Natural killer cell (primary cell): ENCODE data around the gene OPN5. TPM values are rescaled to one million over a fixed set of nuclear protein-coding genes. Genes with fewer than 3 reads are reported as not detected.

Source experiments
- ATAC-seq, 3 donors: fragments of 150-1000 bp in 2 of 3; fragments of 200-7000 bp in 1 of 3; cut with Tn5 transposase; 1 replicate in 1 of 3; 2 replicates in 2 of 3; pipeline ENCODE4 v1.10.0; 2021; ENCODE audit warnings: mild to moderate bottlenecking in 2 of 3, moderate library complexity in 2 of 3
- DNase-seq, 2 donors: peaks; one replicate each; pipeline versions ENCODE4 v3.0.0 to v3.0.0-alpha.2; 2013 to 2021; ENCODE audit warnings: mixed read lengths in 1 of 2
- H3K27ac ChIP-seq: one replicate; pipeline ENCODE4 v1.5.1; 2013; ENCODE audit warnings: mild to moderate bottlenecking, low read length
- H3K27me3 ChIP-seq: one replicate; pipeline ENCODE4 v1.6.1; 2013; ENCODE audit warnings: low read length; ENCODE audit not compliant: control insufficient read depth, insufficient read depth
- H3K36me3 ChIP-seq: one replicate; pipeline ENCODE4 v1.6.1; 2013; ENCODE audit warnings: low read length; ENCODE audit not compliant: control insufficient read depth, insufficient read depth
- H3K4me1 ChIP-seq: one replicate; pipeline ENCODE4 v1.6.1; 2013; ENCODE audit warnings: low read length; ENCODE audit not compliant: control insufficient read depth, insufficient read depth
- H3K4me3 ChIP-seq: one replicate; pipeline ENCODE4 v1.5.1; 2013; ENCODE audit warnings: low read length
- H3K9me3 ChIP-seq: one replicate; pipeline ENCODE4 v1.6.1; 2013; ENCODE audit warnings: low read length; ENCODE audit not compliant: control insufficient read depth, insufficient read depth
- H3K27ac Mint-ChIP-seq, 2 donors: one replicate each; pipeline ENCODE4 v1.8.0; 2022; ENCODE audit warnings: mild to moderate bottlenecking in 2 of 2, mixed read lengths in 2 of 2, moderate library complexity in 1 of 2
- H3K27me3 Mint-ChIP-seq, 2 donors: one replicate each; pipeline ENCODE4 v1.8.0; 2022; ENCODE audit warnings: low read depth in 2 of 2, mixed read lengths in 2 of 2
- H3K36me3 Mint-ChIP-seq: one replicate; pipeline ENCODE4 v1.8.0; 2022; ENCODE audit warnings: mixed read lengths
- H3K4me1 Mint-ChIP-seq, 2 donors: one replicate each; pipeline ENCODE4 v1.8.0; 2022; ENCODE audit warnings: mixed read lengths in 2 of 2
- H3K4me3 Mint-ChIP-seq: one replicate; pipeline ENCODE4 v1.8.0; 2022; ENCODE audit warnings: mild to moderate bottlenecking, moderate library complexity, mixed read lengths
- H3K9me3 Mint-ChIP-seq, 2 donors: one replicate each; pipeline ENCODE4 v1.8.0; 2022; ENCODE audit warnings: mixed read lengths in 2 of 2
- CTCF ChIP-seq: fragments of 200-600 bp; IDR thresholded peaks from one replicate; pipeline ENCODE4 v1.8.0; 2022; ENCODE audit warnings: antibody characterized with exemption
- WGBS: methylation state at CpG from one replicate; pipeline ENCODE4 v1.1.7; 2013; ENCODE audit warnings: missing lambda C conversion rate; ENCODE audit not compliant: insufficient coverage; 5-methylcytosine and 5-hydroxymethylcytosine counted together
- intact Hi-C: fragments of 100-400 bp; cut with micrococcal nuclease; formaldehyde crosslinking; loops from one replicate; pipeline ENCODE4 v1.14.2; 2022
- total RNA-seq, 4 donors: library from RNA; stranded (reverse); fragments of 120-200 nt in 1 of 4; gene quantifications; one replicate each; pipeline versions ENCODE4 v1.2.3 to v1.2.4, GENCODE V29; 2013 to 2022

Gene OPN5
- total RNA-seq, 3 donors from 2014 or later (not counting 1 experiment from before 2014, with no cell fraction given): not detected

- Mint-ChIP-seq H3K27ac (no peak overlapping the region), H3K9me3 (peaks cover 0 to 4% of the 10 kb centered on the region in 2 donors), H3K4me1 (no peaks in the 10 kb centered on the region), H3K27me3 (no peaks in the 10 kb centered on the region), H3K36me3 (no peaks in the 10 kb centered on the region), H3K4me3 (no peak overlapping the region)
- Histone ChIP-seq H3K9me3 (no peaks in the 10 kb centered on the region), H3K27ac (no peak overlapping the region), H3K36me3 (no peaks in the 10 kb centered on the region), H3K4me1 (no peaks in the 10 kb centered on the region), H3K27me3 (no peaks in the 10 kb centered on the region), H3K4me3 (no peak overlapping the region)
- DNase-seq (no peak), ATAC-seq (no peak)
- intact Hi-C loops: no loop called here
- no peak for TF ChIP-seq CTCF
- 86% methylated on average over 6 of the region's 6 CpGs for whole genome bisulfite sequencing
Observed at GRCh38 chr6:47852727-47853126, 70.9 kb downstream of the OPN5 start.

GRCh38 chr6:47853766-47854165, 71.9 kb downstream of the OPN5 start:
- Histone ChIP-seq H3K4me1 (no peaks in the 10 kb centered on the region), H3K9me3 (no peaks in the 10 kb centered on the region), H3K36me3 (no peaks in the 10 kb centered on the region), H3K27me3 (no peaks in the 10 kb centered on the region), H3K4me3 (no peak overlapping the region), H3K27ac (no peak overlapping the region)
- Mint-ChIP-seq H3K27ac (no peak overlapping the region), H3K9me3 (peaks cover 0 to 4% of the 10 kb centered on the region in 2 donors), H3K4me1 (no peaks in the 10 kb centered on the region), H3K36me3 (no peaks in the 10 kb centered on the region), H3K27me3 (no peaks in the 10 kb centered on the region), H3K4me3 (no peak overlapping the region)
- intact Hi-C loops: no loop called here
- WGBS: 88% methylated on average over 3 of the region's 3 CpGs
- DNase-seq: no peak
- TF ChIP-seq CTCF: no peak
- no peak for ATAC-seq

- intact Hi-C loops: no loop called here
- H3K27me3 ChIP-seq: no peaks in the 10 kb centered on the region
- WGBS: 53% methylated on average over 1 of the region's 1 CpG
- no peak for TF ChIP-seq CTCF
- DNase-seq (no peak), ATAC-seq (no peak)
- H3K27ac ChIP-seq: no peak overlapping the region
- no peaks in the 10 kb centered on the region for H3K36me3 ChIP-seq
- H3K9me3 ChIP-seq: no peaks in the 10 kb centered on the region
- Mint-ChIP-seq H3K27ac (no peak overlapping the region), H3K9me3 (peaks cover 0 to 2% of the 10 kb centered on the region in 2 donors), H3K4me1 (no peaks in the 10 kb centered on the region), H3K36me3 (no peaks in the 10 kb centered on the region), H3K27me3 (no peaks in the 10 kb centered on the region), H3K4me3 (no peak overlapping the region)
- H3K4me3 ChIP-seq: no peak overlapping the region
- H3K4me1 ChIP-seq: no peaks in the 10 kb centered on the region
Observed at GRCh38 chr6:47854971-47855370, 73.1 kb downstream of the OPN5 start.

- Histone ChIP-seq H3K4me1 (no peaks in the 10 kb centered on the region), H3K9me3 (no peaks in the 10 kb centered on the region), H3K27ac (no peak overlapping the region), H3K4me3 (no peak overlapping the region), H3K36me3 (no peaks in the 10 kb centered on the region), H3K27me3 (no peaks in the 10 kb centered on the region)
- Mint-ChIP-seq H3K27me3 (no peaks in the 10 kb centered on the region), H3K36me3 (no peaks in the 10 kb centered on the region), H3K27ac (no peak overlapping the region), H3K9me3 (peaks cover 0 to 2% of the 10 kb centered on the region in 2 donors), H3K4me1 (no peaks in the 10 kb centered on the region), H3K4me3 (no peak overlapping the region)
- DNase-seq (no peak), ATAC-seq (no peak)
- TF ChIP-seq CTCF: no peak
- intact Hi-C loops: no loop called here
- WGBS: 50% methylated on average over 1 of the region's 1 CpG
Observed at GRCh38 chr6:47859175-47859574, 77.3 kb downstream of the OPN5 start.
